HG02571 (cell line): ENCODE data around the gene JTB.

Experiments
- ATAC-seq: cut with Tn5 transposase; IDR thresholded peaks from one replicate; pipeline ENCODE4 v1.9.1; 2021; ENCODE audit warnings: mild to moderate bottlenecking, moderate library complexity; ENCODE audit not compliant: unreplicated experiment

Gene JTB

GRCh38 chr1:153933955-153934354, 43.5 kb downstream of the JTB start:
- no peak for ATAC-seq

- ATAC-seq: no peak
Observed at GRCh38 chr1:153933430-153933829, 44.0 kb downstream of the JTB start.

- no peak for ATAC-seq
Observed at GRCh38 chr1:153932156-153933131, 45.0 kb downstream of the JTB start.

GRCh38 chr1:153929981-153930948, 47.2 kb downstream of the JTB start:
- ATAC-seq: no peak

GRCh38 chr1:153929426-153929825, 48.0 kb downstream of the JTB start:
- no peak for ATAC-seq

GRCh38 chr1:153928791-153929341, 48.6 kb downstream of the JTB start:
- no peak for ATAC-seq

GRCh38 chr1:153928245-153928644, 49.2 kb downstream of the JTB start:
- ATAC-seq: no peak

GRCh38 chr1:153926405-153926804, 51.1 kb downstream of the JTB start:
- no peak for ATAC-seq
